SJSA1 (cell line): Measurements from ENCODE around the gene GRIK4. TPM values are rescaled to one million over a fixed set of nuclear protein-coding genes. Genes with fewer than 3 reads are reported as not detected.

Experiments used
- DNase-seq, 2 experiments: peaks; one replicate each; pipeline ENCODE4 v3.0.0-alpha.2; 2015 to 2020; ENCODE audit warnings: low spot score in 2 of 2, low read depth in 1 of 2
- H3K27ac ChIP-seq: fragments of 250-450 bp; sonication (Bioruptor Pico); 2 replicates; pipeline ENCODE4 v1.5.1; 2020; ENCODE audit warnings: mild to moderate bottlenecking, moderate library complexity
- H3K27me3 ChIP-seq: fragments of 250-450 bp; sonication (Bioruptor Pico); replicated peaks from 2 replicates; pipeline ENCODE4 v1.5.1; 2020; ENCODE audit warnings: mild to moderate bottlenecking, moderate library complexity
- H3K36me3 ChIP-seq: fragments of 250-450 bp; sonication (Bioruptor Pico); 2 replicates; pipeline ENCODE4 v1.5.1; 2020; ENCODE audit warnings: mild to moderate bottlenecking
- H3K4me1 ChIP-seq: fragments of 250-450 bp; sonication (Bioruptor Pico); replicated peaks from 2 replicates; pipeline ENCODE4 v1.6.1; 2021; ENCODE audit warnings: mild to moderate bottlenecking
- H3K4me3 ChIP-seq: fragments of 250-450 bp; sonication (Bioruptor Pico); 2 replicates; pipeline ENCODE4 v1.5.1; 2020; ENCODE audit warnings: mild to moderate bottlenecking
- H3K9me3 ChIP-seq: fragments of 250-450 bp; sonication (Bioruptor Pico); replicated peaks from 2 replicates; pipeline ENCODE4 v1.5.1; 2020; ENCODE audit warnings: mild to moderate bottlenecking
- total RNA-seq: library from RNA; depleted of rRNA; stranded (reverse); fragments of >200 nt; shearing (Covaris generic); gene quantifications from 2 replicates; pipeline ENCODE4 v1.2.3, GENCODE V29; 2014

The GRIK4 gene
- total RNA-seq, 1 experiment from 2014 or later: not detected

- no peaks in the 10 kb centered on the region for H3K36me3 ChIP-seq
- H3K27me3 ChIP-seq: no peaks in the 10 kb centered on the region
- H3K4me3 ChIP-seq: no peak overlapping the region
- H3K4me1 ChIP-seq: 0 out of 2 replicates have a peak, but pooled peaks cover 6% of the 10 kb centered on the region
- no peak for DNase-seq
- no peaks in the 10 kb centered on the region for H3K9me3 ChIP-seq
- H3K27ac ChIP-seq: no peak overlapping the region
Observed at GRCh38 chr11:120514541-120515121, 3.1 kb downstream of the GRIK4 start.

- Histone ChIP-seq H3K27me3 (no peaks in the 10 kb centered on the region), H3K36me3 (no peaks in the 10 kb centered on the region), H3K27ac (no peak overlapping the region), H3K9me3 (no peaks in the 10 kb centered on the region), H3K4me3 (no peak overlapping the region), H3K4me1 (0 out of 2 replicates have a peak, but pooled peaks cover 6% of the 10 kb centered on the region)
- no peak for DNase-seq
Observed at GRCh38 chr11:120515186-120515723, 3.7 kb downstream of the GRIK4 start.

- no peak for DNase-seq
- Histone ChIP-seq H3K9me3 (no peaks in the 10 kb centered on the region), H3K4me3 (no peak overlapping the region), H3K36me3 (no peaks in the 10 kb centered on the region), H3K4me1 (0 out of 2 replicates have a peak, but pooled peaks cover 6% of the 10 kb centered on the region), H3K27ac (no peak overlapping the region), H3K27me3 (no peaks in the 10 kb centered on the region)
Observed at GRCh38 chr11:120516461-120517389, 5.2 kb downstream of the GRIK4 start.

GRCh38 chr11:120517390-120517761, 5.8 kb downstream of the GRIK4 start:
- 0 out of 2 replicates have a peak, but pooled peaks cover 6% of the 10 kb centered on the region for H3K4me1 ChIP-seq
- no peaks in the 10 kb centered on the region for H3K27me3 ChIP-seq
- no peak overlapping the region for H3K27ac ChIP-seq
- H3K4me3 ChIP-seq: no peak overlapping the region
- no peaks in the 10 kb centered on the region for H3K9me3 ChIP-seq
- DNase-seq: no peak
- no peaks in the 10 kb centered on the region for H3K36me3 ChIP-seq

- no peak overlapping the region for H3K27ac ChIP-seq
- H3K36me3 ChIP-seq: no peaks in the 10 kb centered on the region
- H3K4me1 ChIP-seq: 0 out of 2 replicates have a peak, but pooled peaks cover 6% of the 10 kb centered on the region
- DNase-seq: no peak
- no peaks in the 10 kb centered on the region for H3K9me3 ChIP-seq
- H3K4me3 ChIP-seq: no peak overlapping the region
- H3K27me3 ChIP-seq: no peaks in the 10 kb centered on the region
Observed at GRCh38 chr11:120517801-120518291, 6.3 kb downstream of the GRIK4 start.

DNA sequence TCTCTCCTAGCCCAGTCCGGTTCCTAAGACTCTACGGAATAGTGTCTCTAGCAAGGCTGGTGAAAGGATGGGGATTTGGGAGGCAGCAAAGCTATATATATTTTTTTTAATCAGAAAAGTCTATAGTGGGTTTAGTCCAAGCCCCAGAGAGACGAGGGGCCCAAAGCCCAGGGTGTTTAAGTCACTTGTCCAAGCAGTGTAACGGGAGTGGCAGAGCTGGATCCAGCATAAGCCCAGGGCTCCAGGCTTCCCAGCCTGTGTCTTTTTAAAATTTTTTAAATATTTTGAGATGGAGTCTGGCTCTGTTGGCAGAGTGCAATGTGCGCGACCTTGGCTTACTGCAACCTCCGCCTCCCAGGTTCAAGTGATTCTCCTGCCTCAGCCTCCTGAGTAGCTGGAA, 6.8 kb downstream of the GRIK4 start:
- Histone ChIP-seq H3K9me3 (no peaks in the 10 kb centered on the region), H3K36me3 (no peaks in the 10 kb centered on the region), H3K27ac (no peak overlapping the region), H3K27me3 (no peaks in the 10 kb centered on the region), H3K4me1 (0 out of 2 replicates have a peak, but pooled peaks cover 6% of the 10 kb centered on the region), H3K4me3 (no peak overlapping the region)
- DNase-seq: no peak

- Histone ChIP-seq H3K27me3 (no peaks in the 10 kb centered on the region), H3K9me3 (no peaks in the 10 kb centered on the region), H3K4me3 (no peak overlapping the region), H3K27ac (no peak overlapping the region), H3K36me3 (no peaks in the 10 kb centered on the region), H3K4me1 (0 out of 2 replicates have a peak, but pooled peaks cover 6% of the 10 kb centered on the region)
- DNase-seq: no peak
Observed at GRCh38 chr11:120519474-120519873, 7.9 kb downstream of the GRIK4 start.

- no peak overlapping the region for H3K27ac ChIP-seq
- no peaks in the 10 kb centered on the region for H3K27me3 ChIP-seq
- no peaks in the 10 kb centered on the region for H3K9me3 ChIP-seq
- H3K4me3 ChIP-seq: no peak overlapping the region
- no peaks in the 10 kb centered on the region for H3K36me3 ChIP-seq
- 0 out of 2 replicates have a peak, but pooled peaks cover 6% of the 10 kb centered on the region for H3K4me1 ChIP-seq
- no peak for DNase-seq
Observed at GRCh38 chr11:120520091-120520822, 8.7 kb downstream of the GRIK4 start.

DNA sequence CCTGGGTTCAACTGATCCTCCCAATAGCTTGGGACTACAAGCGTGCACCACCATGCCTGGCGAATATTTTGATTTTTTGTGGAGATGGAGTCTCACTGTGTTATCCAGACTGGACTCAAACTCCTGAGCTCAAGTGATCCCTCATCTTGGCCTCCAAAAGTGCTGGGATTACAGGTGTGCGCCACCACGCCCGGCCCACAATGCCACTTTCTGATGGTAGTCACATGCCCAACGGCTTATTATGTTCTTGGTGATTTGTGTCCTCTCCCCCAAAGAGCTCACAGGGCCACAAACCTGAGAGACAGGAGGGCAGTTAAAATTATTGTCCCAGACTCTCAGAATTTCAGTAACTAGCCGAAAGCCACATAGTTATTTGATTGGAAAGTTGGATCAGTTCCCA, 9.6 kb downstream of the GRIK4 start:
- Histone ChIP-seq H3K4me1 (0 out of 2 replicates have a peak, but pooled peaks cover 6% of the 10 kb centered on the region), H3K27ac (no peak overlapping the region), H3K27me3 (no peaks in the 10 kb centered on the region), H3K4me3 (no peak overlapping the region), H3K9me3 (no peaks in the 10 kb centered on the region), H3K36me3 (no peaks in the 10 kb centered on the region)
- DNase-seq: no peak

DNA sequence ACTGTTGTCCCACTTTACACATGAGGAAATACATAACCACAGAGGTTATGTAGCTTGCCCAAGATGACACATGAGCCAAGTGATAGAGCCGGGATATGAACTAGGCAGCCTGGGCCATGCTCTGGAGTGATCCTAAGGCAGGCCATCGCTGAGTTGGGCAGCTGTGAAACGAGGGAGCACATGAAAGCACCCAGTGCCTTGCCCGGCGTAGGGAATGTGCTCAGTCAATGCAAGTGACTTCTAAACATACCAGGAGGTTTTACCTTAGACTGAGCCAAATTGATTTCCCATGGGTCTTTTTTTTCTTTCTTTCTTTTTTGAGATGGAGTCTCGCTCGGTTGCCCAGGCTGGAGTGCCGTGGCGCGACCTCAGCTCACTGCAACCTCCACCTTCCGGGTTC, 10.5 kb downstream of the GRIK4 start:
- H3K9me3 ChIP-seq: no peaks in the 10 kb centered on the region
- no peak for DNase-seq
- H3K4me1 ChIP-seq: 0 out of 2 replicates have a peak, but pooled peaks cover 6% of the 10 kb centered on the region
- no peaks in the 10 kb centered on the region for H3K27me3 ChIP-seq
- no peak overlapping the region for H3K27ac ChIP-seq
- no peaks in the 10 kb centered on the region for H3K36me3 ChIP-seq
- no peak overlapping the region for H3K4me3 ChIP-seq

DNA sequence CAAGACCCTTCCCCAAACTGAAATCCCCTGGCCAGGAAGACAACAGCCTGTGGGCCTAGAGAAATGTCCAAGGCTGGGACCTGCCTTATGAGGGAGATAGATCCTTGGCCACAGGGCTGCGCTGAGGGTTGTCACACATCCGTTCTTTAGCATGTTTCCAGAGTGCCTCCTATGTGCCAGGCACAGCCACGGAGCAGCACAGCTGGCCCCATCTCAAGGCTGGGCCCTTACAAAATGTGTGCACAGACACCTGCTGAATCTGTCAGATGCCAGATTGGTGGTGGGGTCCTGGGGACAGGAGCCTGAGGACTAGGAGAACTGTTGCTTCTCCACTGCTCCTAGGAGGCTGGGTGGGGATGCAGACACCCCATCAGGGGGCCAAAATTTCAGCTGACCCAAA, 11.2 kb downstream of the GRIK4 start:
- Histone ChIP-seq H3K27ac (no peak overlapping the region), H3K36me3 (no peaks in the 10 kb centered on the region), H3K9me3 (no peaks in the 10 kb centered on the region), H3K27me3 (no peaks in the 10 kb centered on the region), H3K4me1 (0 out of 2 replicates have a peak, but pooled peaks cover under 1% of the 10 kb centered on the region), H3K4me3 (no peak overlapping the region)
- DNase-seq: no peak

DNA sequence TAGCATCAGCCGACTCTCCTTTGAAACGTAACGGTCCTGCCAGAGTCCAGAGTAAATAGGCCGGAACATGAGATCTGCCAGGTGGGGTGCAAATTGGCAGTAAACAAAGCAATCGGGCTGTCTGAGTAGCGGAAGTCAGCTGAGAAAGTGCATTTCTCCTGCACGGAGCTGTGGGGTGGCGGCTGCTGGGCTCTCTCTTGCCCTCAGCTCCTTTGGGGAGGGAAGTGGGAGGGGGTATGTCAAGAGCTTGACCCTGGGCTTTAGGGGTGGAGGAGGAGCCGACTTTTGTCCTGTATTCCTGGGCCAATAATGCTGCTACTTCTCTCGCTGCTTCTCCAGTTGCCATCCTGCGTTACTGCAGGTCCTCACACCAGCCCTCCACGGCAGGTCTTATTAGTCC, 11.6 kb downstream of the GRIK4 start:
- no peak for DNase-seq
- H3K36me3 ChIP-seq: no peaks in the 10 kb centered on the region
- H3K4me3 ChIP-seq: no peak overlapping the region
- no peaks in the 10 kb centered on the region for H3K4me1 ChIP-seq
- H3K27me3 ChIP-seq: no peaks in the 10 kb centered on the region
- H3K9me3 ChIP-seq: no peaks in the 10 kb centered on the region
- no peak overlapping the region for H3K27ac ChIP-seq

DNA sequence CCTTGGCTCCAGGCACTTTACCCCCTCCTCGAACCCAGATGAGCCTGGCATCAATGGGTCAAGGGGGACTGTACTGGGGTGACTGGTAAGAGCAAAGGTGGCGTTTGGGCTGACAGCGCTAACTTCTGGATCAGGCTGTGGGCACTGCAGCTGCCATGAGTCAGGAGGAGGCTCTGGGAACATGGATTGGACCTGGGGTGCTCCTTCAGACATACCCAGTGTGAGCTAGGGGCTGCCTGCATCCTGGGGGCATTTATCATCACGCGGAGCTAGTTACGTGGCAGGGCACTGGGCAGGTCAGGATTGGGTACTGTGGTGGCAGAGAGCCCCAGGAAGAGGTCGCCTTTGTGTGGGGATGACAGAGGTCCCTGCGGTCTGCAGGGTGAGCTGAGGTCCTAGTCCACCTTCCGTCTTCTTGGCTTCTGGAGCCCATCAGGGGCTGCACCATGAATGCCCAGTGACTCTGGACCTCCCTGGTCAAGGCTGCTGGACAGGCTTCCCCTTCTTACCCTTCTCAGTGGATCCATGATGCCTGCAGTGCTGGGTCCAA, 13.1 kb downstream of the GRIK4 start:
- Histone ChIP-seq H3K4me1 (no peaks in the 10 kb centered on the region), H3K4me3 (no peak overlapping the region), H3K27ac (no peak overlapping the region), H3K36me3 (no peaks in the 10 kb centered on the region), H3K27me3 (no peaks in the 10 kb centered on the region), H3K9me3 (no peaks in the 10 kb centered on the region)
- DNase-seq: no peak
